CD4-positive, alpha-beta T cell treated with Interleukin-2 at 100 ng/mL for 4 hours (primary cell): Measurements from ENCODE around the gene PCSK6.
"Not testable (repeated sequence)": the region's sequence is repeated elsewhere in the genome, so short reads cannot be mapped to it uniquely, and the experiment has no call there.

Experiments
- DNase-seq: peaks from one replicate; pipeline ENCODE4 v3.0.0-alpha.2; 2020; ENCODE audit warnings: low spot score

The PCSK6 gene

GRCh38 chr15:101375006-101375405 is 114.5 kb downstream of the PCSK6 start:
- not testable (repeated sequence) for DNase-seq

DNA sequence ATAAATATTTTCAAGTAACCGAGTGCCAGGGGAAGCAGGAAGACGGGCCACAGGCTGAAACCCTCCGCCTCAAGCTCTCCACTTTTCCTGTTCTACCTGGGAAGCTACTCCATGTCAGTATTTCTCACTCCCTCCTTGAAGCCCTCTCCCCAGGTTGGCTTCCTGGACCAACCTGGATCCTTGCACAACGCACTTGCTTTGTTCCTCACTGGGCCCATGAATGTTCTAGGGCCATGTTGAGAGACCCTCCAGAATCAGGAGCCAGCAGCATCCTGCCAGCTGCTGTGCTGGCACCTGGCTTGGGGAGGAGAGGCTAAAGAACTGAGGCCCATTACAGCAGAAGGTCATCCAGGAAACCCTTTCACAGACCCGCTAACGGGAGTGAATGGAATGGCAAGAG is 115.2 kb downstream of the PCSK6 start:
- no peak for DNase-seq

- no peak for DNase-seq
These were observed 115.9 kb downstream of the PCSK6 start for GRCh38 chr15:101373577-101373976.

DNA sequence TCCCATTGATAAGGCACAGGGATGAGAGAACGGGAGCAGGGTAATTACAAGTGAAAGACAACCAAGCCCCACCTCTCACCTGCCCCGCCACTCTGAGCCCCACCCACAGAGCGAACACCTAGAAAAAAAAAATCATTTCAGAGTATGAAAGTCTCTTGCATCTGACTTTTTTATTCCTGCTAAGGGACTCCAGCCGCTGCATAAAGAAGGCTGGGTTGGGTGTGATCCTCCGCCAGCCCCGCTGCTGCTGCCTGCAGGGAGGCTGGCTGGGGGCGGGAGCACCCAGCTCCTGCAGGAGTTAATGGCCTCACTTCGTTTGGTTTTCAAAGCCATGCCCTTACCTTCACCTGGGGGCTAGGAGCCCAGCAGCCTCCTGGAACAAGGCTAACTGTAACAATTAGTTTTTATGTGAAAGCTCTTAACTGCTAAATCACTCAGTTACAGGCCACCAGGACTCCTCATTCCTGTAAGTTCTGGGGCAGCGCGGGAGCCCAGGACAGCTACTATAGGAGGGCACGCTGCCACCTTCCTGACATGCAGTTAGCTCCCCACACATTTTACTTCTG is 116.5 kb downstream of the PCSK6 start:
- no peak for DNase-seq

- no peak for DNase-seq
These were observed 117.3 kb downstream of the PCSK6 start for GRCh38 chr15:101372149-101372577.

- DNase-seq, result no peak
These were observed 118.0 kb downstream of the PCSK6 start for GRCh38 chr15:101371519-101371918.

GRCh38 chr15:101371081-101371480 is 118.4 kb downstream of the PCSK6 start:
- no peak for DNase-seq

DNA sequence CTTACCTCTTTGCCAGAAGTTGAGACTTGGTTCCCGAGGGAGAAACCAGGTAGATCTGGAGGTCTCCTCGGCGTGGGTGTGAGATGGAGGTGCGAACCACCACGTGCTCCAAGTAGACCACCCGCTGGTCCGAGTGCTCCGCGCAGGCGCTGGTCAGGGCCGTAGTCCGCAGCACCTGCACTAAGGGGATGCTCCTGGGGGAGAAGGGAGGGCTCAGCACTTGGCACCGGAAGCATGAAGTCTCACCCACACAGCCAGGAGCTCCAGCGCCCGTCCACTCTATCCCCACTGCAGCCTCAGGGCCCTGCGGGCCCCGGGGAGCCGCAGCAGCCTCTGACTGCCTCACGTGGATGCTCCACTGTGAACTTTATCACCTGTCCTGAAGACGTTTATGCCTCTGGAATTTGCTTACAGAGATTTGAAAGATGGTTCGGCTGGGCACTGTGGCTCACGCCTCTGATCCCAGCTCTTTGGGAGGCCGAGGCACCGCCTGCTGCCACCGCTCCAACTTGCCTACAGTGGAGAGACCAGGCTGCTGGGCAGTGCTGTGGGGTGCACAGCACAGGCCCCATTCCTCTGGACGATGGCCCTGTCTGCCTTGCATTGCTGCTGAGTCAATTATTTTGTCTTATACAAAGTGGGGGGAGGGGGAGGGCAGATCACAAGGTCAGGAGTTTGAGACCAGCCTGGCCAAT is 119.0 kb downstream of the PCSK6 start:
- no peak for DNase-seq

DNA sequence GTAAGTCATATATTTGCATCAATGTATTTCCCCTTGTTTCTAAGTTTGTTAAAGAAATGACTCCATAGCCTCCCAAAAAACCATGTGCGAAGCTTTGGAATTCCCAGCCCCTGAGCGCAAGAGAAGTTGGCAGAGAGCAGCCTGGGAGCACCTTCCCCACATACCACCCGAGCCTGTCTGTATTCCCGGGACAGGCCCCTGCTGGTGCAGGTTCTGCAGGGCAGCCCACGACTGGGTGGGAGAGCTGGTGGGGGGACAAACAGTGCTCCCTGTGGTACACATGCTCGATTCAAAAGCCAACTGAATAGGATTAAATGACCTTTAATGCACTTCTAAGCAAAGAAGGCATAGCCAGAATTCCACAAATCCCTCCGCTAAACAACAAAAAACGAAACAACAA is 119.8 kb downstream of the PCSK6 start:
- DNase-seq, result no peak

DNA sequence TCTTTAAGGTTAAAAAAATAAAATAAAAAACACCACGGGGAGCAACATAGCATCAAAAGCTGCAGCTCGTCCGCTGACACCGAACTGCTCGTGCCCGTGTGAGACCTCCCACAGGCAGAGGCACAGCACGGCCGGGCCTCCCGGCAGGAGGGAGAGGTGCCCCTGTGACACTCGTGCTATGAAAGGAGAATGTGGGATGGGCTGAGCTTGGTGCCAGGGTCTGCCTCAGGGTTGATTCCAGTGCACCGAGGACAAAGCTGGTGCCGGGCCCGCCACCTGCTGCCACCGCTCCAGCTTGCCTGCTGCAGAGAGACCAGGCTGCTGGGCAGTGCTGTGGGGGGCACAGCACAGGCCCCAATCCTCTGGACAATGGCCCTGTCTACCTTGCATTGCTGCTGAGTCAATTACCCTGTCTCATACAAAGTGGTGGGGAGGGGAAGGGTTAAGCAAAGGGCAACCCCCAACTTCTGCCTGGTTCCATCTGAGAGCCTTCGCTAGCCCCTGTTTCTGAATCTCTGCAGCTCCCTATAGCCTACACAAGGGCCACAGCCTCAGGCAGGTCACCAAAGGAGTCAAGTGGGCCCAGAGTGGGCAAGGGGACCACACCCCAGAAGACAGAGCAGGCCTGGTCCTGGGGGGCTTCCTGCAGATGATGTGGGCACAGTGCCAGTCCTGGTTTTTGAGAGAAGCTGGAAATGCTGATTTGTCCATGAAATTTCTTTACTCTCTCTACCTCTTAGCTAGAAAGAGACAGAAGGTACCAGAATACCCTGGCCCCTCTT is 120.5 kb downstream of the PCSK6 start:
- no peak for DNase-seq

GRCh38 chr15:101368086-101368780 is 121.3 kb downstream of the PCSK6 start:
- DNase-seq, result no peak

DNA sequence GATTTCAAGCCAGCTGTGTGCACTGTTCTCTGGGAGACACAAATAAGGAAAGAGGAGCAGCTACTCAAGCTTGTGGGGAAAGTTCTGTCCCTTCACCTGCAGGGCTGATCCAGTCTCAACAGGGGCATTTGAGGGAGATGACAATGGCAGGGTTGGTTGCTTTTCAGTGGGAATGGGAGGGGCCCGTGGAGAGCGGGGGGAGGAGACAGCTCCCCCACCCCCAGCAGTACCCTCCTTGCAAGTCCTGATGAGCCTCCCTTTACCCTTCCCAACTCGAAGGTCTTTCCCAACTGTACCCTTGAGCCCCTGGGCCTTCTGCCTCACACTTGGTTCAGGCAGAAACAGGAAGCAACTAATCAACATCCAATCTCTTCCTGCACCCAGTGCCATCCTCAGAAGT is 122.7 kb downstream of the PCSK6 start:
- DNase-seq, result no peak

- no peak for DNase-seq
These were observed 126.4 kb downstream of the PCSK6 start for GRCh38 chr15:101362986-101363566.

DNA sequence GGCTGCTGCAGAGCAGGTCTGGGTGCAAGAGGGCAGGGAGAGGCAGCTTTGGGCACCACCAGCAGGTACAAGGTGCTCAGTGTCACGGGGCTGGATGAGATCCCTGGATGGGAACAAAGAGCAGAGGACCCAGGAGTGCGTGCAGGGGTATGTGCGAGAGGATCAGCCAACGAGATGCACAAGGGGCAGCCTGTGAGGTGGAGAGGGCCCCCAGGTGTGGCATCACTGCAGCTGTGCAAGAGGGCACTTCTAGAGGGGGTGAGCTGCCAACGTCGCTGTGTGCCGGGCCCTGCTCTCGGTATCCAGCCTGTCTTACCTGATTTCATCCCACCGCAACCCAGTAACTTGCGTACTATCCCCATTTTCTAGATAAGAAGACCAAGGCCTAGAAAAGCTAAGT is 127.1 kb downstream of the PCSK6 start:
- no peak for DNase-seq

DNA sequence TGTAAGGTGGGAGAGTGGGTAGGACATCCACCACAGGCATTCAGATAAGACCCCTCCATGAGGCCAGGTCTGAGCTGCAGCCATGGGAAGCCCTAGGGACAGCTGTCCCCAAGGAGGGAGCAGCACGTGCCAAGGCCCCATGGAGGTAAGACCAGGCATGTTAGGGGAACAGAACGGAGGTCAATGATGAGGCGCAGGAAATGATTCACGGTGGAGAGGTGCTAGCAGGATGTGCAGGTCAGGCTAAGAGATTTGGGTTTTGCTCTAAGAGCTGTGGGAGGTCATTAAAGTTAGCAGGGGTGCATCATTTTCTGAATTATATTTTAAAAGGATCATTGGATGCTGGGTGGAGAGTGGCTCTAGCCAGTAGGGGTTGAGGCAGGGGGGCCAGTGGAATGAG is 128.1 kb downstream of the PCSK6 start:
- DNase-seq, result no peak

DNA sequence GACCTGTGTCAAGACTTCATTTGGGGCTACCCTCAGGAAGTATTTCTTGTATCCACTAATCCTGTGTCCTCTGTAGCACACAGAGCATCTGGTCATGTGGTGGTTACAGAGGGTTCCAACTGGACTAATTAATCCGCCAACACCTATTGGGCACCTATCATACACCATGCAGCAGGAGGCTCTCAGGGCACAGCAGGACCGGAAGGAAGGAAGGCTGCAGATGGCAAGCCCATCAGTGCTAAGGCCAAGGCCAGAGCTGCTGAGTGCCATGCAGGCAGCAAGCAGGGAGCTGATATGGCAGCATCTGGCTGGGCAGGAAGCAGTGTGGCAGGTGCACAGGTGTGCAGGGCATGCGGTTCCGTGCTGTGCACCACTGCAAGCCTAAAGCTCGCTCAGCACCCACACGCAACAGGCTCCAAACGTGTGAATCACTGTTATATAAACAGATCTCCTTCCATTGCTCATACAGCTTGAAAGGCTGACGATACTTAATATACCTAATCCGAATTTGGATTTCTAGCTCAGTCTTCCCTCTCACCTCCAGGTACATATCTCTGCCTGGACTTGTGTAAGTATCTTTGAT is 130.1 kb downstream of the PCSK6 start:
- DNase-seq, result no peak

DNA sequence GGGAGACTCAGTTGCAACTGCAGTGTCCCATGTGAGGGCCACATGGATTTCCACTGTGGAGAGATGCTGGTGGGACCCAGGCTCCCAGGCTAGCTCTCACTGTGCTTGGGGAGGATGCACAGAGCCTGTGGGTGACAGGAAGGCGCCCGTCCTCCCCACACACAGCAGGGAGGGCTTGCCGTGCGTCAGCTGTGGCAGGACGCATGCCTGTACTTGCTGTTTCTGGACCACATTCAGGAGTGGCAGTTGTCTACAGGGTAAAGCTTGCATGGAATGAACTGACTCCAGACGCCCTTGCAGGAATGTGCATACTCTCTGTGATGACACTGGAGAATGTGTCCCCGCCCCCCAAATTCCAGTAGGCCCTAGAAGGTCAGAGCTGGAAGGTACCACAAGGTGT is 130.6 kb downstream of the PCSK6 start:
- no peak for DNase-seq

GRCh38 chr15:101357885-101358284 is 131.6 kb downstream of the PCSK6 start:
- no peak for DNase-seq

GRCh38 chr15:101357333-101357732 is 132.2 kb downstream of the PCSK6 start:
- DNase-seq, result no peak

- DNase-seq, result not testable (repeated sequence)
These were observed 132.9 kb downstream of the PCSK6 start for GRCh38 chr15:101356512-101357172.
